K562 (cell line): ENCODE data around the gene RC3H2. TPM values are rescaled to one million over a fixed set of nuclear protein-coding genes. Genes with fewer than 3 reads are reported as not detected.

Source experiments
- FOXJ2 ChIP-seq: fragments of 200-800 bp; sonication (Bioruptor generic); IDR thresholded peaks from 2 replicates; pipeline ENCODE4 v1.6.1; 2016; ENCODE audit warnings: missing genetic modification characterization, missing compliant biosample characterization
- PHTF2 ChIP-seq: fragments of 250-450 bp; sonication (Bioruptor Pico); IDR thresholded peaks from 2 replicates; pipeline ENCODE4 v1.5.0; 2021; ENCODE audit warnings: mild to moderate bottlenecking
- YBX1 ChIP-seq: fragments of 450-650 bp; IDR thresholded peaks from 2 replicates; pipeline ENCODE4 v1.7.1; 2016; ENCODE audit warnings: mild to moderate bottlenecking
- ZBTB17 ChIP-seq: fragments of 450-650 bp; formaldehyde crosslinking; IDR thresholded peaks from 2 replicates; pipeline ENCODE4 v1.4.0; 2020; ENCODE audit warnings: mild to moderate bottlenecking
- ZNF318 ChIP-seq, 2 experiments: fragments of 450-650 bp; IDR thresholded peaks; 2 replicates each; pipeline ENCODE4 v1.6.1; 2016; ENCODE audit warnings: mild to moderate bottlenecking in 2 of 2, borderline replicate concordance in 1 of 2, low read depth in 1 of 2, moderate library complexity in 1 of 2
- polyA plus RNA-seq, 8 experiments: library from polyadenylated mRNA; depleted of rRNA in 4 of 8; stranded (reverse) in 5 of 8; unstranded in 3 of 8; fragments of >200 nt; fragmentation: Nextera tagmentation in 2 of 8; fragmentation: Illumina TruSeq in 1 of 8; extraction: Ambion mirVana in 2 of 8; extraction: Trizol in 1 of 8; gene quantifications; 2 replicates each; pipeline versions ENCODE4 v1.2.1 to v1.2.3, GENCODE V29; 2011 to 2014; ENCODE audit warnings: inconsistent platforms in 1 of 8, missing spikeins in 1 of 8
- total RNA-seq, 7 experiments: library from RNA; depleted of rRNA in 6 of 7; stranded (reverse); fragments of >200 nt in 6 of 7; fragmentation: Illumina TruSeq in 2 of 7; extraction: Trizol in 2 of 7; gene quantifications; 2 replicates each; pipeline versions ENCODE4 v1.2.1 to v1.2.3, GENCODE V29; 2011 to 2021; ENCODE audit warnings: low replicate concordance in 1 of 7
- TF ChIP-seq, protein P1 (sequence below): fragments of 450-650 bp; IDR thresholded peaks from 2 replicates; pipeline ENCODE4 v1.6.1; 2016; ENCODE audit warnings: mild to moderate bottlenecking, moderate library complexity

RC3H2 gene
- total and polyA plus RNA-seq, 9 of the 15 experiments (the other 6 are each of a cell fraction or from before 2014, with no cell fraction given): 5.6 to 35.4 (median 18.6) TPM

DNA sequence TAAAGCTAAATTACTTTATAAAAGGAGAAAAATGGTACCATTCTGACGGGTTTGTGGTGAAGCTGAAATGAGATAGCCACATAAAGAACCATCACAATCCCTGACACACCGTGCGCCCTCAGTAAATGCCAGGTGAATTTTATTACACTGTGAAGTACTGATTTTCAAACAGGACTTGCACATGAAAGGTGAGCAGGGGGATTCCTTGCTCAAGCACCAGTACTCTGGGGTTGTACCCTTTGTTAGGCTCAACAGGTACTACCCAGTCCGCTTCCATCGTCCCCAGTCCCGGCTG is 35.2 kb upstream of the RC3H2 start (continued):
- TF ChIP-seq ZNF318 (IDR thresholded peaks at IDR 0.05; ENCODE audit: borderline replicate concordance in 1 of 2, low read depth in 1 of 2) (no peak), FOXJ2 (tag) (no peak), PHTF2 (CRISPR knock-in tag) (no peak), ZBTB17 (CRISPR knock-in tag) (no peak), YBX1 (no peak)
- TF ChIP-seq, protein P1, sequence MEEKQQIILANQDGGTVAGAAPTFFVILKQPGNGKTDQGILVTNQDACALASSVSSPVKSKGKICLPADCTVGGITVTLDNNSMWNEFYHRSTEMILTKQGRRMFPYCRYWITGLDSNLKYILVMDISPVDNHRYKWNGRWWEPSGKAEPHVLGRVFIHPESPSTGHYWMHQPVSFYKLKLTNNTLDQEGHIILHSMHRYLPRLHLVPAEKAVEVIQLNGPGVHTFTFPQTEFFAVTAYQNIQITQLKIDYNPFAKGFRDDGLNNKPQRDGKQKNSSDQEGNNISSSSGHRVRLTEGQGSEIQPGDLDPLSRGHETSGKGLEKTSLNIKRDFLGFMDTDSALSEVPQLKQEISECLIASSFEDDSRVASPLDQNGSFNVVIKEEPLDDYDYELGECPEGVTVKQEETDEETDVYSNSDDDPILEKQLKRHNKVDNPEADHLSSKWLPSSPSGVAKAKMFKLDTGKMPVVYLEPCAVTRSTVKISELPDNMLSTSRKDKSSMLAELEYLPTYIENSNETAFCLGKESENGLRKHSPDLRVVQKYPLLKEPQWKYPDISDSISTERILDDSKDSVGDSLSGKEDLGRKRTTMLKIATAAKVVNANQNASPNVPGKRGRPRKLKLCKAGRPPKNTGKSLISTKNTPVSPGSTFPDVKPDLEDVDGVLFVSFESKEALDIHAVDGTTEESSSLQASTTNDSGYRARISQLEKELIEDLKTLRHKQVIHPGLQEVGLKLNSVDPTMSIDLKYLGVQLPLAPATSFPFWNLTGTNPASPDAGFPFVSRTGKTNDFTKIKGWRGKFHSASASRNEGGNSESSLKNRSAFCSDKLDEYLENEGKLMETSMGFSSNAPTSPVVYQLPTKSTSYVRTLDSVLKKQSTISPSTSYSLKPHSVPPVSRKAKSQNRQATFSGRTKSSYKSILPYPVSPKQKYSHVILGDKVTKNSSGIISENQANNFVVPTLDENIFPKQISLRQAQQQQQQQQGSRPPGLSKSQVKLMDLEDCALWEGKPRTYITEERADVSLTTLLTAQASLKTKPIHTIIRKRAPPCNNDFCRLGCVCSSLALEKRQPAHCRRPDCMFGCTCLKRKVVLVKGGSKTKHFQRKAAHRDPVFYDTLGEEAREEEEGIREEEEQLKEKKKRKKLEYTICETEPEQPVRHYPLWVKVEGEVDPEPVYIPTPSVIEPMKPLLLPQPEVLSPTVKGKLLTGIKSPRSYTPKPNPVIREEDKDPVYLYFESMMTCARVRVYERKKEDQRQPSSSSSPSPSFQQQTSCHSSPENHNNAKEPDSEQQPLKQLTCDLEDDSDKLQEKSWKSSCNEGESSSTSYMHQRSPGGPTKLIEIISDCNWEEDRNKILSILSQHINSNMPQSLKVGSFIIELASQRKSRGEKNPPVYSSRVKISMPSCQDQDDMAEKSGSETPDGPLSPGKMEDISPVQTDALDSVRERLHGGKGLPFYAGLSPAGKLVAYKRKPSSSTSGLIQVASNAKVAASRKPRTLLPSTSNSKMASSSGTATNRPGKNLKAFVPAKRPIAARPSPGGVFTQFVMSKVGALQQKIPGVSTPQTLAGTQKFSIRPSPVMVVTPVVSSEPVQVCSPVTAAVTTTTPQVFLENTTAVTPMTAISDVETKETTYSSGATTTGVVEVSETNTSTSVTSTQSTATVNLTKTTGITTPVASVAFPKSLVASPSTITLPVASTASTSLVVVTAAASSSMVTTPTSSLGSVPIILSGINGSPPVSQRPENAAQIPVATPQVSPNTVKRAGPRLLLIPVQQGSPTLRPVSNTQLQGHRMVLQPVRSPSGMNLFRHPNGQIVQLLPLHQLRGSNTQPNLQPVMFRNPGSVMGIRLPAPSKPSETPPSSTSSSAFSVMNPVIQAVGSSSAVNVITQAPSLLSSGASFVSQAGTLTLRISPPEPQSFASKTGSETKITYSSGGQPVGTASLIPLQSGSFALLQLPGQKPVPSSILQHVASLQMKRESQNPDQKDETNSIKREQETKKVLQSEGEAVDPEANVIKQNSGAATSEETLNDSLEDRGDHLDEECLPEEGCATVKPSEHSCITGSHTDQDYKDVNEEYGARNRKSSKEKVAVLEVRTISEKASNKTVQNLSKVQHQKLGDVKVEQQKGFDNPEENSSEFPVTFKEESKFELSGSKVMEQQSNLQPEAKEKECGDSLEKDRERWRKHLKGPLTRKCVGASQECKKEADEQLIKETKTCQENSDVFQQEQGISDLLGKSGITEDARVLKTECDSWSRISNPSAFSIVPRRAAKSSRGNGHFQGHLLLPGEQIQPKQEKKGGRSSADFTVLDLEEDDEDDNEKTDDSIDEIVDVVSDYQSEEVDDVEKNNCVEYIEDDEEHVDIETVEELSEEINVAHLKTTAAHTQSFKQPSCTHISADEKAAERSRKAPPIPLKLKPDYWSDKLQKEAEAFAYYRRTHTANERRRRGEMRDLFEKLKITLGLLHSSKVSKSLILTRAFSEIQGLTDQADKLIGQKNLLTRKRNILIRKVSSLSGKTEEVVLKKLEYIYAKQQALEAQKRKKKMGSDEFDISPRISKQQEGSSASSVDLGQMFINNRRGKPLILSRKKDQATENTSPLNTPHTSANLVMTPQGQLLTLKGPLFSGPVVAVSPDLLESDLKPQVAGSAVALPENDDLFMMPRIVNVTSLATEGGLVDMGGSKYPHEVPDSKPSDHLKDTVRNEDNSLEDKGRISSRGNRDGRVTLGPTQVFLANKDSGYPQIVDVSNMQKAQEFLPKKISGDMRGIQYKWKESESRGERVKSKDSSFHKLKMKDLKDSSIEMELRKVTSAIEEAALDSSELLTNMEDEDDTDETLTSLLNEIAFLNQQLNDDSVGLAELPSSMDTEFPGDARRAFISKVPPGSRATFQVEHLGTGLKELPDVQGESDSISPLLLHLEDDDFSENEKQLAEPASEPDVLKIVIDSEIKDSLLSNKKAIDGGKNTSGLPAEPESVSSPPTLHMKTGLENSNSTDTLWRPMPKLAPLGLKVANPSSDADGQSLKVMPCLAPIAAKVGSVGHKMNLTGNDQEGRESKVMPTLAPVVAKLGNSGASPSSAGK: no peak
